PC-3 (cell line): Measurements from ENCODE around the gene SIRT2. TPM values are rescaled to one million over a fixed set of nuclear protein-coding genes. Genes with fewer than 3 reads are reported as not detected.

Experiments used
- ATAC-seq: fragments of 200-7000 bp; cut with Tn5 transposase; 2 replicates; pipeline ENCODE4 v1.9.1; 2020; ENCODE audit warnings: mild to moderate bottlenecking, moderate library complexity
- BruUV-seq: library from RNA; stranded (reverse); fragments of 400-500 nt; replicated peaks from 2 replicates; lab custom pipeline; 2021; lab: Mats Ljungman, UMichigan
- CTCF ChIA-PET: fragments of 300-600 bp; sonication (Branson Sonifier 250); formaldehyde crosslinking; loops from one replicate; lab custom pipeline; 2022; ENCODE audit warnings: antibody characterized with exemption; lab: Charles Lee
- POLR2A ChIA-PET: fragments of 300-600 bp; sonication (Branson Sonifier 250); formaldehyde crosslinking; loops from one replicate; lab custom pipeline; 2022; ENCODE audit warnings: antibody characterized with exemption; ENCODE audit not compliant: unreplicated experiment; lab: Charles Lee
- DNase-seq: peaks from one replicate; pipeline ENCODE4 v3.0.0-alpha.2; 2015
- H2AFZ ChIP-seq: fragments of 300-600 bp; sonication (generic); 2 replicates; pipeline ENCODE4 v1.6.0; 2016; ENCODE audit warnings: antibody characterized with exemption, low read length
- H3F3A ChIP-seq: fragments of 300-600 bp; sonication (generic); one replicate; pipeline ENCODE4 v1.6.0; 2017; ENCODE audit warnings: antibody characterized with exemption, low read length, control low read depth, mild to moderate bottlenecking; ENCODE audit not compliant: unreplicated experiment
- H3K27ac ChIP-seq: fragments of 300-600 bp; sonication (generic); 2 replicates; pipeline ENCODE4 v1.5.1; 2016; ENCODE audit warnings: mild to moderate bottlenecking, low read length
- H3K27me3 ChIP-seq: fragments of 300-600 bp; sonication (generic); 2 replicates; pipeline ENCODE4 v1.6.1; 2016; ENCODE audit warnings: low read length, mixed read lengths
- H3K36me3 ChIP-seq: fragments of 300-600 bp; sonication (generic); 2 replicates; pipeline ENCODE4 v1.6.1; 2016; ENCODE audit warnings: low read depth, mixed run types, low read length, mixed read lengths
- H3K4me1 ChIP-seq: fragments of 300-600 bp; sonication (generic); 2 replicates; pipeline ENCODE4 v1.5.1; 2016; ENCODE audit warnings: low read length; ENCODE audit not compliant: insufficient read depth
- H3K4me2 ChIP-seq: fragments of 300-600 bp; sonication (generic); 2 replicates; pipeline ENCODE4 v1.6.0; 2016; ENCODE audit warnings: low read length
- H3K4me3 ChIP-seq: fragments of 300-600 bp; sonication (generic); 2 replicates; pipeline ENCODE4 v1.5.1; 2016; ENCODE audit warnings: mild to moderate bottlenecking, low read length, mixed read lengths
- H3K79me2 ChIP-seq: fragments of 300-600 bp; sonication (generic); 2 replicates; pipeline ENCODE4 v1.6.1; 2017; ENCODE audit warnings: low read length, mixed read lengths
- H3K9ac ChIP-seq: fragments of 300-600 bp; sonication (generic); 2 replicates; pipeline ENCODE4 v1.6.0; 2016; ENCODE audit warnings: mild to moderate bottlenecking, low read length
- H3K9me2 ChIP-seq: fragments of 300-600 bp; sonication (generic); replicated peaks from 2 replicates; pipeline ENCODE4 v1.6.1; 2016; ENCODE audit warnings: mixed run types, low read length, mixed read lengths
- H3K9me3 ChIP-seq: fragments of 300-600 bp; sonication (generic); 2 replicates; pipeline ENCODE4 v1.6.1; 2016; ENCODE audit warnings: low read length, mixed read lengths
- H4K20me1 ChIP-seq: fragments of 300-600 bp; sonication (generic); 2 replicates; pipeline ENCODE4 v1.6.1; 2016; ENCODE audit warnings: low read length, mixed read lengths
- EZH2 ChIP-seq: fragments of 300-600 bp; sonication (generic); IDR thresholded peaks from one replicate; pipeline ENCODE4 v1.6.1; 2017; ENCODE audit warnings: antibody characterized with exemption, mild to moderate bottlenecking, low read length; ENCODE audit not compliant: unreplicated experiment
- EZH2phosphoT487 ChIP-seq: fragments of 300-600 bp; sonication (generic); IDR thresholded peaks from 2 replicates; pipeline ENCODE4 v1.6.1; 2018; ENCODE audit warnings: mild to moderate bottlenecking, antibody characterized with exemption, low read length, borderline replicate concordance
- intact Hi-C: fragments of 100-400 bp; cut with micrococcal nuclease; formaldehyde crosslinking; loops from 2 replicates; pipeline ENCODE4 v1.9.0; 2023
- total RNA-seq: library from RNA; depleted of rRNA; stranded (reverse); fragments of >200 nt; gene quantifications from 2 replicates; pipeline ENCODE4 v1.2.3, GENCODE V29; 2014
- TF ChIP-seq, protein P1 (sequence below): fragments of 300-600 bp; sonication (generic); conservative IDR thresholded peaks from 2 replicates; pipeline ENCODE4 v1.5.1; 2017; ENCODE audit warnings: antibody characterized with exemption, low read depth, mild to moderate bottlenecking, low read length

The SIRT2 gene
- total RNA-seq, 1 experiment from 2014 or later: 37.9 TPM

DNA sequence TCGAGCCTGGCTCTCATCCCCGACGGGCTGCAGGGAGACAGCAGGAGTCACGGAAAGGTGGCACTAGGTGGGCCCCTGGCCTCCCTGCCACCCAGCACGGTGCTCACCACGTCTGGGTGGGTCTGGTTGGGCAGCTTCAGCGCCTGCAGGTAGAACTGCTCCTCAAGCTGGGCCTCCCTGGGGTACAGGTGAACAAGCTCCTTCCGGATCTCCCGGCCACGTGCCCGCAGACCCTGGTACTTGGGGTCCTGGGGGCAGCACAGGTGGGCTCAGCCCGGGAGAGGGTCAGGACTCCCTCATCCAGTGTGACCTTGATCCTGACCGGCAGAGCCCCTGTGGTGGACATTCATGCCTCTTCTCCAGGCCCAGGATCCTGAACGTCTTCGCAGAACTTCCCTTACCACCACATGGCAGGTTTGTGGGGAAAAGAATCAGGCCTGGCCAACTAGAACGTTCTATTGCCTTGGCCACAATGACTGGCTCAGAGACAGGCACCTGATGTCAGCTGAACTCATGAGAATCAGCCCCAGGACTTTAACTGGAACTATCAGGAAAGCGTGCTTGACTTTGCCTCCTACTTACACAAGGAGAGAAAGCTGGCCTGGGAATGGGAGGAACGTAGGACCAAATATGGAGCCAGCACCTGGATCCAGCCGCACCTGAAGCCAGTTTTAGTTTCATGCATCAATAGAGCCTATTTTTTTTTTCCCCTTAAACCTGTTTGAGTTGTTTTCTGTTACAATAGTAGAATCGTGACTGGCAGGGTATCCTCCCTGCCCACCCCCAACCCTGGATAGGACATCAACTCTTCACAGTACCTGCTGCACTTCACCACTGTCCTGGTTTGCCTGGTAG lies 22.2 kb upstream of the SIRT2 start:
- no peak for ATAC-seq
- intact Hi-C loops: no loop called here
- ChIA-PET POLR2A (no interaction called here), CTCF (no interaction called here)
- Histone ChIP-seq H3K4me3 (no peak overlapping the region), H3K27me3 (no peaks in the 10 kb centered on the region), H3K27ac (no peak overlapping the region), H3K4me1 (no peaks in the 10 kb centered on the region), H3K4me2 (no peak overlapping the region), H3F3A (no peaks in the 10 kb centered on the region), H2AFZ (no peak overlapping the region), H4K20me1 (no peaks in the 10 kb centered on the region), H3K9me3 (no peaks in the 10 kb centered on the region), H3K79me2 (no peaks in the 10 kb centered on the region), H3K36me3 (no peaks in the 10 kb centered on the region), H3K9me2 (no peaks in the 10 kb centered on the region), H3K9ac (no peak overlapping the region)
- no TSS peak for BruUV-seq
- TF ChIP-seq EZH2: no peak
- TF ChIP-seq, protein P1, sequence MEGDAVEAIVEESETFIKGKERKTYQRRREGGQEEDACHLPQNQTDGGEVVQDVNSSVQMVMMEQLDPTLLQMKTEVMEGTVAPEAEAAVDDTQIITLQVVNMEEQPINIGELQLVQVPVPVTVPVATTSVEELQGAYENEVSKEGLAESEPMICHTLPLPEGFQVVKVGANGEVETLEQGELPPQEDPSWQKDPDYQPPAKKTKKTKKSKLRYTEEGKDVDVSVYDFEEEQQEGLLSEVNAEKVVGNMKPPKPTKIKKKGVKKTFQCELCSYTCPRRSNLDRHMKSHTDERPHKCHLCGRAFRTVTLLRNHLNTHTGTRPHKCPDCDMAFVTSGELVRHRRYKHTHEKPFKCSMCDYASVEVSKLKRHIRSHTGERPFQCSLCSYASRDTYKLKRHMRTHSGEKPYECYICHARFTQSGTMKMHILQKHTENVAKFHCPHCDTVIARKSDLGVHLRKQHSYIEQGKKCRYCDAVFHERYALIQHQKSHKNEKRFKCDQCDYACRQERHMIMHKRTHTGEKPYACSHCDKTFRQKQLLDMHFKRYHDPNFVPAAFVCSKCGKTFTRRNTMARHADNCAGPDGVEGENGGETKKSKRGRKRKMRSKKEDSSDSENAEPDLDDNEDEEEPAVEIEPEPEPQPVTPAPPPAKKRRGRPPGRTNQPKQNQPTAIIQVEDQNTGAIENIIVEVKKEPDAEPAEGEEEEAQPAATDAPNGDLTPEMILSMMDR: no peak
- TF ChIP-seq EZH2phosphoT487: no peak
- DNase-seq: no peak

DNA sequence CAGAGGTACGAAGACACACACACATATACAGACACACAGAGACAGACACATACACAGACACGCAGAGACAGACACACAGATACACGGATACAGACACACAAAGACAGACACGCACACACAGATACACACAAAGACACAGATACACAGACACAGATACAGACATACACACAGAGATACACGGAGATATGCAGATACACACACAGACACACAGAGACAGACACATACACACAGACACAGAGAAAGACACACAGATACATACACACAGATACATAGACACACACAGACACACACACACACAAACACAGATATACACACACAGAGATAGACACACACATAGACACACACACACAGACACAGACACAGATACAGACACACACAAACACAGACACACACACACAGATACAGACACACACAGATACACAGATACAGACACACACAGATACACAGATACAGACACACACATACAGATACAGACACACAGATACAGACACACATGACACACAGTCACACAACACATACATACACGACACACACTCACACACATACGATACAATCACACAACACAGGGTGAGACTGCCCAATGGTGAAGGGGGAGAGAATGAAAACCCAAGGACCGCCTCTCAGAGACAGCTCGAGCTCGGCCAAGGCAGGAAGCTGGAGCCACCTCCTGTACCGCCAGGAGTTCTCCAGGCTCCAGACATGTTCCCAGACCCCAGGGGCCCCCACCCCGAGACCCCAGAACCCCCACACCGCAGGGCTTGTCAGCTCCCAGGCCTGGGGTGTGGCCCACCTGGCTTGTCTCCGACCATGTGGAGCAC lies 21.4 kb upstream of the SIRT2 start:
- TF ChIP-seq EZH2phosphoT487 (no peak), EZH2 (no peak)
- TF ChIP-seq, protein P1: no peak
- POLR2A ChIA-PET: no interaction called here
- Histone ChIP-seq H3K9ac (no peak overlapping the region), H3K27me3 (no peaks in the 10 kb centered on the region), H2AFZ (no peak overlapping the region), H3K36me3 (no peaks in the 10 kb centered on the region), H3K27ac (no peak overlapping the region), H3K4me3 (no peak overlapping the region), H3K9me2 (no peaks in the 10 kb centered on the region), H3K79me2 (no peaks in the 10 kb centered on the region), H3K9me3 (no peaks in the 10 kb centered on the region), H3K4me2 (no peak overlapping the region), H3K4me1 (no peaks in the 10 kb centered on the region), H4K20me1 (no peaks in the 10 kb centered on the region), H3F3A (no peaks in the 10 kb centered on the region)
- CTCF ChIA-PET: no interaction called here
- DNase-seq (no peak), ATAC-seq (no peak)
- BruUV-seq: no TSS peak
- intact Hi-C loops: no loop called here
